Tibial nerve (tissue), 3 donors: ENCODE data around the gene PHLDA2.

Experiments
- POLR2A ChIP-seq, 2 donors: fragments of 450-650 bp; IDR thresholded peaks; one replicate each; pipeline ENCODE4 v1.6.1; 2017; ENCODE audit warnings: antibody characterized with exemption in 2 of 2, mild to moderate bottlenecking in 2 of 2, moderate library complexity in 2 of 2
- TF ChIP-seq, protein P1 (sequence below), 5 experiments: fragments of 200-600 bp in 3 of 5; fragments of 450-650 bp in 2 of 5; sonication (generic) in 3 of 5; IDR thresholded peaks; one replicate each; pipeline ENCODE4 v1.5.1; 2016 to 2019; ENCODE audit warnings: antibody characterized with exemption in 5 of 5, mild to moderate bottlenecking in 3 of 5, moderate library complexity in 2 of 5

DNA sequence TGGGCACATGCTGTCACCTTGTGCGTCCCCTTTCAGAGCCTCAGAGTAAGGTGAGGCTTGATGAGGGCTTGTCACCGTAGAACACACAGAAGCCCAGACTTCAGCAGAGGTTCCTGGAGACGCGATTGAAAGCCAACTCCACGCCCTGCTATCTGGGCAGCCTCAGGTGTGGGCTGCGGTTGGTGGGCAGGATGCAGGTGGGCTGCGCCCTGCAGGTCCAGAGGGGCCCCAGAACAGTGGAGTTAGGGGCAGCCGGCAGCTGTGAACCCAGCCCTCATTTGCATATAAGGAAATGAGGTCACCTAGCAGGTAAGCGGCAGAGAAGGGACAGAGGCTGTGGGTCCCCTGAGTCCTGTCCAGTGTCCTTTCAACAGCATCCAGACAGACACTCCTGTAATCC is 15.4 kb downstream of the PHLDA2 start:
- TF ChIP-seq, protein P1, sequence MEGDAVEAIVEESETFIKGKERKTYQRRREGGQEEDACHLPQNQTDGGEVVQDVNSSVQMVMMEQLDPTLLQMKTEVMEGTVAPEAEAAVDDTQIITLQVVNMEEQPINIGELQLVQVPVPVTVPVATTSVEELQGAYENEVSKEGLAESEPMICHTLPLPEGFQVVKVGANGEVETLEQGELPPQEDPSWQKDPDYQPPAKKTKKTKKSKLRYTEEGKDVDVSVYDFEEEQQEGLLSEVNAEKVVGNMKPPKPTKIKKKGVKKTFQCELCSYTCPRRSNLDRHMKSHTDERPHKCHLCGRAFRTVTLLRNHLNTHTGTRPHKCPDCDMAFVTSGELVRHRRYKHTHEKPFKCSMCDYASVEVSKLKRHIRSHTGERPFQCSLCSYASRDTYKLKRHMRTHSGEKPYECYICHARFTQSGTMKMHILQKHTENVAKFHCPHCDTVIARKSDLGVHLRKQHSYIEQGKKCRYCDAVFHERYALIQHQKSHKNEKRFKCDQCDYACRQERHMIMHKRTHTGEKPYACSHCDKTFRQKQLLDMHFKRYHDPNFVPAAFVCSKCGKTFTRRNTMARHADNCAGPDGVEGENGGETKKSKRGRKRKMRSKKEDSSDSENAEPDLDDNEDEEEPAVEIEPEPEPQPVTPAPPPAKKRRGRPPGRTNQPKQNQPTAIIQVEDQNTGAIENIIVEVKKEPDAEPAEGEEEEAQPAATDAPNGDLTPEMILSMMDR (IDR thresholded peaks at IDR 0.05) = no peak
- no peak for TF ChIP-seq POLR2A (IDR thresholded peaks at IDR 0.05)
